HEK293T (cell line): ENCODE results near the gene MX2.

Experiments
- CTCF ChIA-PET: fragments of 350-600 bp; formaldehyde crosslinking; extraction: SDS; loops from one replicate; lab custom pipeline; 2021; ENCODE audit warnings: antibody characterized with exemption, inconsistent platforms; lab: Yijun Ruan, JAX
- POLR2A ChIA-PET: fragments of 350-600 bp; formaldehyde crosslinking; extraction: SDS; loops from one replicate; lab custom pipeline; 2020; ENCODE audit warnings: antibody characterized with exemption, inconsistent platforms; lab: Yijun Ruan, JAX
- DNase-seq: peaks from one replicate; pipeline ENCODE4 v3.0.0; 2012; ENCODE audit warnings: mixed read lengths; ENCODE audit errors: extremely low spot score
- ARNT ChIP-seq: fragments of 450-650 bp; IDR thresholded peaks from 2 replicates; pipeline ENCODE4 v1.6.1; 2017; ENCODE audit warnings: mild to moderate bottlenecking
- BHLHE40 ChIP-seq: fragments of 450-650 bp; IDR thresholded peaks from 2 replicates; pipeline ENCODE4 v1.6.1; 2016; ENCODE audit warnings: mild to moderate bottlenecking, moderate library complexity, borderline replicate concordance
- CTBP1 ChIP-seq: fragments of 450-650 bp; IDR thresholded peaks from 2 replicates; pipeline ENCODE4 v1.6.1; 2016; ENCODE audit warnings: borderline replicate concordance
- ELF4 ChIP-seq: fragments of 450-650 bp; IDR thresholded peaks from 2 replicates; pipeline ENCODE4 v1.6.1; 2017; ENCODE audit warnings: antibody characterized with exemption
- FOXA1 ChIP-seq: fragments of 450-650 bp; IDR thresholded peaks from 2 replicates; pipeline ENCODE4 v1.6.1; 2016; ENCODE audit warnings: mild to moderate bottlenecking
- FOXK2 ChIP-seq: fragments of 450-650 bp; IDR thresholded peaks from 2 replicates; pipeline ENCODE4 v1.6.1; 2016; ENCODE audit warnings: mild to moderate bottlenecking
- FOXM1 ChIP-seq: fragments of 450-650 bp; IDR thresholded peaks from 2 replicates; pipeline ENCODE4 v1.6.1; 2017; ENCODE audit warnings: mild to moderate bottlenecking, borderline replicate concordance
- HDGF ChIP-seq: fragments of 450-650 bp; IDR thresholded peaks from 2 replicates; pipeline ENCODE4 v1.6.1; 2017; ENCODE audit warnings: antibody characterized with exemption, borderline replicate concordance
- L3MBTL2 ChIP-seq: fragments of 450-650 bp; conservative IDR thresholded peaks from 2 replicates; pipeline ENCODE4 v1.6.1; 2016; ENCODE audit warnings: mild to moderate bottlenecking
- LEF1 ChIP-seq: fragments of 450-650 bp; IDR thresholded peaks from 2 replicates; pipeline ENCODE4 v1.6.1; 2017; ENCODE audit warnings: mild to moderate bottlenecking, borderline replicate concordance
- NFRKB ChIP-seq: fragments of 450-650 bp; IDR thresholded peaks from 2 replicates; pipeline ENCODE4 v1.6.1; 2016; ENCODE audit warnings: mild to moderate bottlenecking, moderate library complexity
- SP1 ChIP-seq: fragments of 450-650 bp; IDR thresholded peaks from 2 replicates; pipeline ENCODE4 v1.6.1; 2017
- SUZ12 ChIP-seq: fragments of 450-650 bp; IDR thresholded peaks from 2 replicates; pipeline ENCODE4 v1.6.1; 2016; ENCODE audit warnings: mild to moderate bottlenecking
- TARDBP ChIP-seq: fragments of 450-650 bp; IDR thresholded peaks from 2 replicates; pipeline ENCODE4 v1.6.1; 2016
- ZNF384 ChIP-seq: fragments of 450-650 bp; IDR thresholded peaks from 2 replicates; pipeline ENCODE4 v1.6.1; 2016
- TF ChIP-seq, protein P1 (sequence below): fragments of 450-650 bp; IDR thresholded peaks from 2 replicates; pipeline ENCODE4 v1.6.1; 2016

Gene MX2

DNA sequence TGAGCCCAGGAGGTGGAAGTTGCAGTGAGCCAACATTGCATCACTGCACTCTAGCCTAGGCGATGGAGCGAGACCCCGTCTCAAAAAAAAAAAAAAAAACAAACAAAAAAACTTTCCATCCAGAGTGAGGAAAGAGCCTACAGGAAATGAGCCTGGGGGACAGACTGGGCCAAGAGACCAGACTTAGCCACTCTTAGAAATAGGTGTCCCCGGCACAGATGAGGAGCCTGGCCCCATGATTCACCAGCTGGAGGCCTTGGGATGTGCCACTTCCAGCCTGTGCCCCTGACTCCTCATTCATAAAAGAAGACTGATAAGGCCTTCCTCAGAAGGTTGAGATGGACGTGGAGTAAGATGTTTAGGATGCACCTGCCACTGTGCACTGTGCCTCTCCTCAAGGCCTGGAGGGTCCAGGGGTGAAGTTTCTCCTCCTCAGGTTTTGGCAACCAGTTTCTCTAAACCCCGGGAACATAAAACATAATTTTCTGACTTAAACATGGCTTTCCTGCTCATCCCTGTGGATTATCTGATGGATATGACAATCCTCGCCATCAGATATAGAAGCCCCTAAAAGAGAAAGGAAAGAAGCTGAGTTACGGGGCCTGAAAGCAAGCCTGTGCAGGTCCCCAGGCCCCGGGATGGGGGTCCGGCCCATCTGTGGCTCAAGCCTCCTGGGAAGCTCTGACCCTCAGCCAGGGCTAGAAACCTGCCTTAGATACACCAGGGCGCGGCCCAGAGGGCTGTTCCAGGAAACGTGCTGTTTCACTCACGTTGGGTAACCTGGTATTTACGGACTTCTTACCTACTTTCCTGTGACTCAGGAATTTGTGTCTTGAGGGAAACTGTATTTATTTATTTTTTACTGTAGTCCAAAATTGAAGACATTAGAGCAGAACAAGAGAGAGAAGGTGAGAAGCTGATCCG lies 90.2 kb downstream of the MX2 start:
- DNase-seq = no peak
- ChIA-PET CTCF (no interaction called here), POLR2A (no interaction called here)
- TF ChIP-seq FOXK2 (no peak), LEF1 (no peak), ELF4 (no peak), NFRKB (no peak), SUZ12 (no peak), HDGF (no peak), TARDBP (no peak), CTBP1 (no peak)

DNA sequence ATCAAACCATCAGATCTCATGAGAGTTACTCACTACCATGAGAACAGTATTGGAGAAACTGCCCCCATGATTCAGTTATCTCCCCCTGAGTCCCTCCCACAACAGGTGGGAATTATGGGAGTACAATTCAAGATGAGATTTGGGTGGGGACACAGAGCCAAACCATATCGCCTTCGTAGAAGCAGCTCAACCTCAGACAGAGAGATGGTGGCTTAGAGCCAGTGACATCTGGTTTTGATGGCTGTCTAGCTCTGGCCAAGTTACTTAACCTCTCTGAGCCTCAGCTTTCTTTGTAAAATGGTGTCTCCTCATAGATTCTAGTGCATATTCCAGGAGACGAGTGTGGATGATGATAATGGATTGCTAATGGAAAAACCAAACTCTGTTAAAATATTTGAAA lies 91.4 kb downstream of the MX2 start:
- POLR2A ChIA-PET = no interaction called here
- CTCF ChIA-PET = no interaction called here
- DNase-seq = no peak
- TF ChIP-seq ZNF384 = no peak

DNA sequence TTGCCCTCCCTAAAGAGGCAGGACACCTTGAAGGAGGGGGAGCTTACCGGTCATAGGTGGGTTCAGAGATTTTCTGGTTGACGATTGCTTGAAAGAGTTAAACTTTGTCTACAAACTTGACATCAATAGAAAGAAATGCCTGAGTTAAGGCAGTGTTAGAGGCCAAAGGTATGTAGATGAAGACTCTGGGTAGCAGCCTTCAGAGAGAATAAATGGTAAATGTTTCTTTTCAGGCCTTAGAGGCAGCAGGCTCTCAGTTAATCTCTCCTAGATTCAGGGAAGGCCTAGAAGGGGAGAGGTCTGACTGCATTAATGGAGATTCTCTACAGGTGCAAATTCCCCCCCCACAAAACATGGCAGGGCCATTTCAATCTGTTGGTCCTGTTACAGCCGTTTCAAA lies 91.9 kb downstream of the MX2 start:
- TF ChIP-seq NFRKB = no peak
- TF ChIP-seq ZNF384 = no peak
- no peak for TF ChIP-seq FOXA1
- TF ChIP-seq BHLHE40 = no peak
- TF ChIP-seq HDGF = no peak
- TF ChIP-seq L3MBTL2 = no peak
- TF ChIP-seq, protein P1, sequence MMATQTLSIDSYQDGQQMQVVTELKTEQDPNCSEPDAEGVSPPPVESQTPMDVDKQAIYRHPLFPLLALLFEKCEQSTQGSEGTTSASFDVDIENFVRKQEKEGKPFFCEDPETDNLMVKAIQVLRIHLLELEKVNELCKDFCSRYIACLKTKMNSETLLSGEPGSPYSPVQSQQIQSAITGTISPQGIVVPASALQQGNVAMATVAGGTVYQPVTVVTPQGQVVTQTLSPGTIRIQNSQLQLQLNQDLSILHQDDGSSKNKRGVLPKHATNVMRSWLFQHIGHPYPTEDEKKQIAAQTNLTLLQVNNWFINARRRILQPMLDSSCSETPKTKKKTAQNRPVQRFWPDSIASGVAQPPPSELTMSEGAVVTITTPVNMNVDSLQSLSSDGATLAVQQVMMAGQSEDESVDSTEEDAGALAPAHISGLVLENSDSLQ = no peak
- no peak for TF ChIP-seq CTBP1
- no peak for TF ChIP-seq LEF1
- no peak for TF ChIP-seq SUZ12
- no peak for TF ChIP-seq ARNT
- TF ChIP-seq TARDBP = no peak
- TF ChIP-seq ELF4 = no peak
- TF ChIP-seq FOXK2 = no peak
- no peak for TF ChIP-seq SP1
- no peak for TF ChIP-seq FOXM1
- DNase-seq = no peak
- CTCF ChIA-PET = no interaction called here
- POLR2A ChIA-PET = no interaction called here

DNA sequence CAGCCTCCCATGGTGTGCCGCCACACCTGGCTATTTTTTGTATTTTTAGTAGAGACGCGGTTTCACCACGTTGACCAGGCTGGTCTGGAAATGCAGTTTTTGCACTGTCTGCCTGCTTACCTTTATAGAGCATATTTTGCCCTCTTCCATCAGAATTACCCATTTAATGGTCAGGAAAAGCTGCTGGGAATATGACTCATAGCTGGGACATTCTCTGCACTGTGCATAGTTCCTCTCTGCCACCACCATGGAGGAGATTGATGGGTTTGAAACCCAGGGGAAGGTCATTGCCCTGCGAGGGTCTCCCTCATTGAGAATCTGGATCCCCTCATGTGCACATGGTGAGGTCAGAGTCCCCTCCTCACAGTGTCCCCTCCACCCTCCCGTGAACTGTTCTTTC lies 96.3 kb downstream of the MX2 start:
- ChIA-PET CTCF (interaction anchor here (1.6 kb wide), 1 partner anchor 175 kb away, joined by 4 read pairs; no protein-coding TSS in a partner anchor), POLR2A (no interaction called here)
- TF ChIP-seq ARNT (no peak), SUZ12 (no peak), BHLHE40 (no peak), CTBP1 (no peak), L3MBTL2 (no peak), FOXA1 (no peak), ELF4 (no peak), HDGF (no peak), LEF1 (no peak), FOXM1 (no peak), NFRKB (no peak), SP1 (no peak), FOXK2 (no peak), ZNF384 (no peak), TARDBP (no peak)
- TF ChIP-seq, protein P1 = no peak
- DNase-seq = no peak

DNA sequence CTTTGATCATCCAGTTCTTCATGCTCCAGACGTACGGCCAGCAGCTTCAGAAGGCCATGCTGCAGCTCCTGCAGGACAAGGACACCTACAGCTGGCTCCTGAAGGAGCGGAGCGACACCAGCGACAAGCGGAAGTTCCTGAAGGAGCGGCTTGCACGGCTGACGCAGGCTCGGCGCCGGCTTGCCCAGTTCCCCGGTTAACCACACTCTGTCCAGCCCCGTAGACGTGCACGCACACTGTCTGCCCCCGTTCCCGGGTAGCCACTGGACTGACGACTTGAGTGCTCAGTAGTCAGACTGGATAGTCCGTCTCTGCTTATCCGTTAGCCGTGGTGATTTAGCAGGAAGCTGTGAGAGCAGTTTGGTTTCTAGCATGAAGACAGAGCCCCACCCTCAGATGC lies 96.7 kb downstream of the MX2 start:
- ChIA-PET POLR2A (no interaction called here), CTCF (no interaction called here)
- no peak for DNase-seq
- no peak for TF ChIP-seq ARNT
- TF ChIP-seq BHLHE40 = no peak
- TF ChIP-seq L3MBTL2 = no peak
- no peak for TF ChIP-seq HDGF
- no peak for TF ChIP-seq FOXM1
- no peak for TF ChIP-seq FOXK2
- TF ChIP-seq CTBP1 = no peak
- TF ChIP-seq FOXA1 = no peak
- no peak for TF ChIP-seq TARDBP
- no peak for TF ChIP-seq NFRKB
